ENCODE measurements around the gene GRID1.

- TF ChIP-seq GABPA (IDR thresholded peaks at IDR 0.05; ENCODE audit: low read depth) = no peak
- TF ChIP-seq, protein P1, sequence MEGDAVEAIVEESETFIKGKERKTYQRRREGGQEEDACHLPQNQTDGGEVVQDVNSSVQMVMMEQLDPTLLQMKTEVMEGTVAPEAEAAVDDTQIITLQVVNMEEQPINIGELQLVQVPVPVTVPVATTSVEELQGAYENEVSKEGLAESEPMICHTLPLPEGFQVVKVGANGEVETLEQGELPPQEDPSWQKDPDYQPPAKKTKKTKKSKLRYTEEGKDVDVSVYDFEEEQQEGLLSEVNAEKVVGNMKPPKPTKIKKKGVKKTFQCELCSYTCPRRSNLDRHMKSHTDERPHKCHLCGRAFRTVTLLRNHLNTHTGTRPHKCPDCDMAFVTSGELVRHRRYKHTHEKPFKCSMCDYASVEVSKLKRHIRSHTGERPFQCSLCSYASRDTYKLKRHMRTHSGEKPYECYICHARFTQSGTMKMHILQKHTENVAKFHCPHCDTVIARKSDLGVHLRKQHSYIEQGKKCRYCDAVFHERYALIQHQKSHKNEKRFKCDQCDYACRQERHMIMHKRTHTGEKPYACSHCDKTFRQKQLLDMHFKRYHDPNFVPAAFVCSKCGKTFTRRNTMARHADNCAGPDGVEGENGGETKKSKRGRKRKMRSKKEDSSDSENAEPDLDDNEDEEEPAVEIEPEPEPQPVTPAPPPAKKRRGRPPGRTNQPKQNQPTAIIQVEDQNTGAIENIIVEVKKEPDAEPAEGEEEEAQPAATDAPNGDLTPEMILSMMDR (IDR thresholded peaks at IDR 0.05) = no peak; the same call in 1 of the 2 replicates
- TF ChIP-seq MEF2A (IDR thresholded peaks at IDR 0.05; ENCODE audit: borderline replicate concordance, low read depth) = no peak
- no peak for TF ChIP-seq POLR2AphosphoS5 (IDR thresholded peaks at IDR 0.05; ENCODE audit: low read depth, low read length)
- TF ChIP-seq FOXJ3 (CRISPR knock-in tag; IDR thresholded peaks at IDR 0.05) = no peak
- TF ChIP-seq EZH2phosphoT487 (IDR thresholded peaks at IDR 0.05; ENCODE audit: borderline replicate concordance, low read depth) = no peak
- no peak for TF ChIP-seq RFX5 (IDR thresholded peaks at IDR 0.05; ENCODE audit: low read length)
- no peak for TF ChIP-seq TCF12 (IDR thresholded peaks at IDR 0.05)
- TF ChIP-seq RCOR1 (IDR thresholded peaks at IDR 0.05; ENCODE audit: low read length) = no peak
- TF ChIP-seq SMC3 (IDR thresholded peaks at IDR 0.05; ENCODE audit: low read depth, low read length) = peak; percentile 46; the same call in 1 of the 2 replicates
Measured at GRCh38 chr10:86100581-86101061, 266.0 kb downstream of the GRID1 start.
